ENCODE measurements around the gene PLEKHB2. TPM values are rescaled to one million over a fixed set of nuclear protein-coding genes. Genes with fewer than 3 reads are reported as not detected.

PLEKHB2 gene
- total and polyA plus RNA-seq, 4 experiments from 2014 or later: 45.5 to 84.2 (median 59.3) TPM

GRCh38 chr2:131140581-131140980, 35.4 kb downstream of the PLEKHB2 start:
- Histone ChIP-seq H3K4me3 (ENCODE audit: low read length in 2 of 2) (no peak overlapping the region), H3K9me3 (ENCODE audit: control insufficient read depth in 1 of 2, low read length in 2 of 2) (no peaks in the 10 kb centered on the region), H3K27me3 (ENCODE audit: insufficient read depth, low read length) (no peaks in the 10 kb centered on the region), H3K27ac (ENCODE audit: low read depth, low read length) (no peak overlapping the region), H3K36me3 (ENCODE audit: insufficient read depth, low read length) (peaks cover 34% of the 10 kb centered on the region), H3K4me1 (ENCODE audit: insufficient read depth, low read length) (no peaks in the 10 kb centered on the region)
- Mint-ChIP-seq H3K27me3 (no peaks in the 10 kb centered on the region), H3K27ac (peak overlapping the region in 5 of 7 donors; percentile 23 to 91 (median 36)), H3K4me1 (peaks cover 10 to 25% (median 18%) of the 10 kb centered on the region in 4 donors), H3K36me3 (peaks cover 47 to 74% of the 10 kb centered on the region in 2 donors), H3K9me3 (peaks cover 0 to 2% (median 0%) of the 10 kb centered on the region in 8 donors), H3K4me3 (no peak overlapping the region)
- intact Hi-C loops (cut with micrococcal nuclease): no loop called here
- ChIA-PET CTCF (ENCODE audit: partially characterized antibody) (no interaction called here), POLR2A (ENCODE audit: partially characterized antibody) (no interaction called here)
- no peak for DNase-seq

DNA sequence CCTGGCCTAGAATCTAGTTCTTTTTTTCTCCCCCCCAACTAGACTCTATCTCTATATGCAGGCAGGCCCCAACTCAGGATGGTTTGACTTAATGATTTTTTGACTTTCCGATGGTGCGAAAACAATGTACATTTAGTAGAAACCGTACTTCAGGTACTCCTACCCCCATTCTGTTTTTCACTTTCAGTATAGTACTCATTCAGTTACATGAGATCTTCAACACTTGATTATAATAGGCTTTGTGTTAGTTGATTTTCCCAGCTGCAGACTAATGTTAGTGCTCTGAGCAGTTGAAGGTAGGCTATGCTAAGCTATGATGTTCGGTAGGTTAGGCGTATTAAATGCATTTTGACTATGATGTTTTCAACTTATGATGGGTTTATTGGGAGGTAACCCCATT, 37.7 kb downstream of the PLEKHB2 start:
- ChIA-PET CTCF (ENCODE audit: partially characterized antibody) (interaction anchor here (1.3 kb wide), 1 partner anchor 10 kb away, joined by 4 read pairs; no protein-coding TSS in a partner anchor), POLR2A (ENCODE audit: partially characterized antibody) (no interaction called here)
- Mint-ChIP-seq H3K36me3 (peaks cover 39 to 81% of the 10 kb centered on the region in 2 donors), H3K4me1 (peaks cover 5 to 22% (median 11%) of the 10 kb centered on the region in 4 donors), H3K27me3 (no peaks in the 10 kb centered on the region), H3K27ac (peak overlapping the region in 3 of 7 donors; percentile 25 to 76 (median 32)), H3K4me3 (no peak overlapping the region), H3K9me3 (no peaks in the 10 kb centered on the region)
- Histone ChIP-seq H3K27me3 (ENCODE audit: insufficient read depth, low read length) (no peaks in the 10 kb centered on the region), H3K9me3 (ENCODE audit: control insufficient read depth in 1 of 2, low read length in 2 of 2) (no peaks in the 10 kb centered on the region), H3K4me3 (ENCODE audit: low read length in 2 of 2) (no peak overlapping the region), H3K4me1 (ENCODE audit: insufficient read depth, low read length) (no peaks in the 10 kb centered on the region), H3K27ac (ENCODE audit: low read depth, low read length) (no peak overlapping the region), H3K36me3 (ENCODE audit: insufficient read depth, low read length) (peaks cover 46% of the 10 kb centered on the region)
- intact Hi-C loops (cut with micrococcal nuclease): no loop called here
- DNase-seq: no peak

GRCh38 chr2:131143803-131144202, 38.7 kb downstream of the PLEKHB2 start:
- CTCF ChIA-PET (ENCODE audit: partially characterized antibody): interaction anchor here (1.3 kb wide), 1 partner anchor 9 kb away, joined by 4 read pairs; no protein-coding TSS in a partner anchor
- no peak overlapping the region for H3K27ac ChIP-seq (ENCODE audit: low read depth, low read length)
- Mint-ChIP-seq H3K27ac (peak overlapping the region in 2 of 7 donors; percentile 75 to 76), H3K36me3 (peaks cover 39 to 87% of the 10 kb centered on the region in 2 donors), H3K27me3 (no peaks in the 10 kb centered on the region), H3K4me1 (peaks cover 2 to 19% (median 8%) of the 10 kb centered on the region in 4 donors), H3K4me3 (no peak overlapping the region), H3K9me3 (no peaks in the 10 kb centered on the region)
- no peaks in the 10 kb centered on the region for H3K9me3 ChIP-seq (ENCODE audit: control insufficient read depth in 1 of 2, low read length in 2 of 2)
- H3K4me3 ChIP-seq (ENCODE audit: low read length in 2 of 2): no peak overlapping the region
- DNase-seq: no peak
- H3K4me1 ChIP-seq (ENCODE audit: insufficient read depth, low read length): no peaks in the 10 kb centered on the region
- no peaks in the 10 kb centered on the region for H3K27me3 ChIP-seq (ENCODE audit: insufficient read depth, low read length)
- intact Hi-C loops (cut with micrococcal nuclease): no loop called here
- POLR2A ChIA-PET (ENCODE audit: partially characterized antibody): no interaction called here
- H3K36me3 ChIP-seq (ENCODE audit: insufficient read depth, low read length): peaks cover 48% of the 10 kb centered on the region

DNA sequence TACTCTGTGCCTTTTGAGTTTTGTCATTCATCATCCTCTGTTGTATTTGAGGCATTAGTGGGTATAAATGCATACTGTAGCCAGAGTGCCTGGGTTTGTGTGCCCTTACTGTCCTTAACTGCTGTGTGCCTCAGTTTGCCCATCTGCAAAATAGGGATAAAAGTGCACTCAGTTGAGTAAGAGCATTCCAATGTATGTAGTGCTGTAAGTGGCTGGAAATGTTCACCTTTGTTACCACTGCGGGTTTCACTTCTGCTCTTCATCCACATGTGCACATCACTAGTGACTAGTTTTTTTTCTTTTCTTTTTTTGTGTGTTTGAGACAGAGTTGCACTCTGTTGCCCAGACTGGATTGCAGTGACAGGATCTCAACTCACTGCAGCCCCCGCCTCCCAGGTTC, 39.9 kb downstream of the PLEKHB2 start:
- Histone ChIP-seq H3K27ac (ENCODE audit: low read depth, low read length) (no peak overlapping the region), H3K27me3 (ENCODE audit: insufficient read depth, low read length) (no peaks in the 10 kb centered on the region), H3K4me3 (ENCODE audit: low read length in 2 of 2) (no peak overlapping the region), H3K9me3 (ENCODE audit: control insufficient read depth in 1 of 2, low read length in 2 of 2) (no peaks in the 10 kb centered on the region), H3K36me3 (ENCODE audit: insufficient read depth, low read length) (peaks cover 50% of the 10 kb centered on the region), H3K4me1 (ENCODE audit: insufficient read depth, low read length) (no peaks in the 10 kb centered on the region)
- ChIA-PET CTCF (ENCODE audit: partially characterized antibody) (interaction anchor here (1.3 kb wide), 1 partner anchor 9 kb away, joined by 5 read pairs; no protein-coding TSS in a partner anchor), POLR2A (ENCODE audit: partially characterized antibody) (no interaction called here)
- H3K27me3 Mint-ChIP-seq: no peaks in the 10 kb centered on the region
- H3K36me3 Mint-ChIP-seq: peaks cover 35 to 86% of the 10 kb centered on the region in 2 donors
- H3K27ac Mint-ChIP-seq: peak overlapping the region in 2 of 7 donors; percentile 7 to 32
- peaks cover 0 to 15% (median 5%) of the 10 kb centered on the region in 4 donors for H3K4me1 Mint-ChIP-seq
- H3K4me3 Mint-ChIP-seq: no peak overlapping the region
- H3K9me3 Mint-ChIP-seq: no peaks in the 10 kb centered on the region
- DNase-seq: no peak
- intact Hi-C loops (cut with micrococcal nuclease): no loop called here

GRCh38 chr2:131146231-131146630, 41.1 kb downstream of the PLEKHB2 start:
- Histone ChIP-seq H3K4me1 (ENCODE audit: insufficient read depth, low read length) (no peaks in the 10 kb centered on the region), H3K36me3 (ENCODE audit: insufficient read depth, low read length) (peaks cover 42% of the 10 kb centered on the region), H3K9me3 (ENCODE audit: control insufficient read depth in 1 of 2, low read length in 2 of 2) (no peaks in the 10 kb centered on the region), H3K4me3 (ENCODE audit: low read length in 2 of 2) (no peak overlapping the region), H3K27ac (ENCODE audit: low read depth, low read length) (no peak overlapping the region), H3K27me3 (ENCODE audit: insufficient read depth, low read length) (no peaks in the 10 kb centered on the region)
- intact Hi-C loops (cut with micrococcal nuclease): no loop called here
- Mint-ChIP-seq H3K27me3 (no peaks in the 10 kb centered on the region), H3K4me3 (no peak overlapping the region), H3K36me3 (peaks cover 31 to 85% of the 10 kb centered on the region in 2 donors), H3K4me1 (peaks cover 0 to 12% (median 0%) of the 10 kb centered on the region in 4 donors), H3K27ac (peak overlapping the region in 3 of 7 donors; percentile 27 to 62 (median 60)), H3K9me3 (no peaks in the 10 kb centered on the region)
- ChIA-PET POLR2A (ENCODE audit: partially characterized antibody) (interaction anchor here (0.6 to 0.8 kb wide), 2 partner anchors 11 to 1277 kb away, joined by 3 read pairs; no protein-coding TSS in a partner anchor), CTCF (ENCODE audit: partially characterized antibody) (interaction anchor here (1.3 kb wide), 1 partner anchor 8 kb away, joined by 5 read pairs; no protein-coding TSS in a partner anchor)
- DNase-seq: no peak

- POLR2A ChIA-PET (ENCODE audit: partially characterized antibody): no interaction called here
- peaks cover 0 to 11% (median 0%) of the 10 kb centered on the region in 4 donors for H3K4me1 Mint-ChIP-seq
Measured at GRCh38 chr2:131146749-131147148, 41.6 kb downstream of the PLEKHB2 start.

DNA sequence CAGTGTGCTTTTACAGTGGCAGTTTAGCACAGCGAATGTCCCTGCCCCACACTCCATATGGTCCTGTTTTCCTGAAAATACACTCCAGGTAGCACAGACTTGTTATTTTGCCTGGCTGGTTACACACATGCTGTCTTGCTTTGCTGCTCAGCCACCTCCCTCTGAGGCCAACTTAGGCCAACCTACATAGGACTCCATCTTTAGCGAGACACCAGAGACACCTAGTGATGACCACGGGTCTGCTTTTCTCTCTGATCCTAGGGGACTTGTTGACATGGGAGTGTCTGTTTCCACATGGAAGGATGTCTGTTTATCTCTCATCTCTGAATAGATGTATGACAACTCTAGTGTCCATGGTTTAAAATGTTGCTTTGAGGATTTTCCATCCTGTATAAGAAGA, 43.3 kb downstream of the PLEKHB2 start:
- Histone ChIP-seq H3K27me3 (ENCODE audit: insufficient read depth, low read length) (no peaks in the 10 kb centered on the region), H3K4me3 (ENCODE audit: low read length in 2 of 2) (no peak overlapping the region), H3K9me3 (ENCODE audit: control insufficient read depth in 1 of 2, low read length in 2 of 2) (no peaks in the 10 kb centered on the region), H3K4me1 (ENCODE audit: insufficient read depth, low read length) (no peaks in the 10 kb centered on the region), H3K27ac (ENCODE audit: low read depth, low read length) (no peak overlapping the region), H3K36me3 (ENCODE audit: insufficient read depth, low read length) (peaks cover 36% of the 10 kb centered on the region)
- peaks cover 0 to 4% (median 0%) of the 10 kb centered on the region in 4 donors for H3K4me1 Mint-ChIP-seq
- POLR2A ChIA-PET (ENCODE audit: partially characterized antibody): no interaction called here
- peak overlapping the region in 4 of 7 donors; percentile 37 to 57 (median 45) for H3K27ac Mint-ChIP-seq
- no peak overlapping the region for H3K4me3 Mint-ChIP-seq
- no peaks in the 10 kb centered on the region for H3K27me3 Mint-ChIP-seq
- intact Hi-C loops (cut with micrococcal nuclease): no loop called here
- peaks cover 17 to 68% of the 10 kb centered on the region in 2 donors for H3K36me3 Mint-ChIP-seq
- CTCF ChIA-PET (ENCODE audit: partially characterized antibody): interaction anchor here (1.4 kb wide), 1 partner anchor 265 kb away, joined by 4 read pairs; no protein-coding TSS in a partner anchor
- H3K9me3 Mint-ChIP-seq: no peaks in the 10 kb centered on the region
- DNase-seq: no peak

More at GRCh38 chr2:131146749-131147148, 41.6 kb downstream of the PLEKHB2 start:
- Mint-ChIP-seq H3K4me3 (no peak overlapping the region), H3K27me3 (no peaks in the 10 kb centered on the region), H3K36me3 (peaks cover 30 to 84% of the 10 kb centered on the region in 2 donors), H3K9me3 (no peaks in the 10 kb centered on the region), H3K27ac (no peak overlapping the region)
- peaks cover 40% of the 10 kb centered on the region for H3K36me3 ChIP-seq (ENCODE audit: insufficient read depth, low read length)
- no peaks in the 10 kb centered on the region for H3K4me1 ChIP-seq (ENCODE audit: insufficient read depth, low read length)
- H3K27ac ChIP-seq (ENCODE audit: low read depth, low read length): no peak overlapping the region
- intact Hi-C loops (cut with micrococcal nuclease): no loop called here
- no peaks in the 10 kb centered on the region for H3K27me3 ChIP-seq (ENCODE audit: insufficient read depth, low read length)
- CTCF ChIA-PET (ENCODE audit: partially characterized antibody): no interaction called here
- H3K4me3 ChIP-seq (ENCODE audit: low read length in 2 of 2): no peak overlapping the region
- no peak for DNase-seq
- H3K9me3 ChIP-seq (ENCODE audit: control insufficient read depth in 1 of 2, low read length in 2 of 2): no peaks in the 10 kb centered on the region
